ENCODE results near the gene HNRNPA0.

Gene HNRNPA0

GRCh38 chr5:137727623-137728022, 26.5 kb downstream of the HNRNPA0 start:
- no peak for FAIRE-seq
- TF ChIP-seq CTCF (IDR thresholded peaks at IDR 0.05; ENCODE audit: insufficient read depth, missing control alignments): no peak

GRCh38 chr5:137724251-137724650, 29.9 kb downstream of the HNRNPA0 start:
- no peak for FAIRE-seq
- TF ChIP-seq CTCF (IDR thresholded peaks at IDR 0.05; ENCODE audit: insufficient read depth, missing control alignments): no peak
- DNase-seq (ENCODE audit: insufficient read length, low spot score): no peak

More at GRCh38 chr5:137727623-137728022, 26.5 kb downstream of the HNRNPA0 start:
- DNase-seq (ENCODE audit: insufficient read length, low spot score): no peak

DNA sequence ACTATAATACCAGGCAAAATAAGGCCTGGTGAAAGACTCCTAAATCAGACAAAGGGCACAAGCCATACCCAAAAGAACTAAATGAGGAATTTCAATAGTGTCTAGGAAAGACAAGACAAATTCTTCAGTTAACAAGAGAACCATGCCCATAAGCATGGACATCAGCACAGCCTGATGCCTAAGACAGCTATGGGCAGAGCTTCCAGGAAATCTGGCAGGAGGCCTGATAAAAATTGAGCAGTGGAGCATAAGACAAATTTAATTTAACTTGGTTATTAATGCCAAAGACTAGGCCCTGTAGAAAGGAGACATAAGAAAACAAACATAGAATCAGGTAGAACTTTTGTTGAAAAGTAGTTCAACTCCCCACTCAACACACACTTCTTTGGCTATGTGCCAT, 35.6 kb downstream of the HNRNPA0 start:
- TF ChIP-seq CTCF (IDR thresholded peaks at IDR 0.05; ENCODE audit: insufficient read depth, missing control alignments): no peak
- no peak for FAIRE-seq
- DNase-seq (ENCODE audit: insufficient read length, low spot score): no peak

GRCh38 chr5:137716337-137716736, 37.8 kb downstream of the HNRNPA0 start:
- no peak for TF ChIP-seq CTCF (IDR thresholded peaks at IDR 0.05; ENCODE audit: insufficient read depth, missing control alignments)
- FAIRE-seq (no peak), DNase-seq (ENCODE audit: insufficient read length, low spot score) (no peak)

DNA sequence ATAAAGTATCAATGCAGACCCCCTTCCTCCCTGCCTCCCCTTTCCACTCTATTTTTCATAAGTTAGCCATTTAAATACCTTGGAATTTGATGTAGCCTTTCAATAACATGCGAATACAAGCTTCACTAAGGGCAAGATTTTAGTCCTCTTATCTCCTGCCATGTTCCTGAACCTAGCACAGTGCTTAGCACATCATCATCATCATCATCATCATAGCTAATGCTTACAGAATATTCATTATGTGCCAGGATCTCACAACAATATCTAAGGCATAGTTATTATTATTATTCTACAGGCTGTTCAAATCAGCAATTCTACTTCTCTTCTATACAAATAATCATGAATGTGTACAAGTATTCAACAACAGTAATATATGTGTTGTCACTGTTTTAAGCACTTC, 38.7 kb downstream of the HNRNPA0 start:
- no peak for DNase-seq (ENCODE audit: insufficient read length, low spot score)
- FAIRE-seq: no peak
- no peak for TF ChIP-seq CTCF (IDR thresholded peaks at IDR 0.05; ENCODE audit: insufficient read depth, missing control alignments)

- no peak for FAIRE-seq
- no peak for TF ChIP-seq CTCF (IDR thresholded peaks at IDR 0.05; ENCODE audit: insufficient read depth, missing control alignments)
- DNase-seq (ENCODE audit: insufficient read length, low spot score): no peak
Measured at GRCh38 chr5:137714946-137715345, 39.2 kb downstream of the HNRNPA0 start.

DNA sequence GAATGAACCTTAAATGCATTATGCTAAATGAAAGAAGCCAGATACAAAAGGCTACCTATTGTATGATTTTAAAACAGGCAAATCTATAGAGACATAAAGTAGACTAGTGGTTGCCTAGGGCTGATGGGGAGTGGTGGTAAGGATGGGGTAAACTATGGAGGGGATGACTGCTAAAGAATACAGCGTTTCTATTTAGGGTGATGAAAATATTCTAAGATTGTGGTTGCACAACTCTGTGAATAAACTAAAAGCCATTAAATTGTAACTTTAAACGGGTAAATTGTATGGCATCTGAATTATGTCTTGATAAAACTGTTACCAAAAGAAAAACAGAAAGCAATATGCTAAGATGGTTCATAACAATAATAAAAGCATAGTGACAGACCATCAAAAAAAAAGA, 39.7 kb downstream of the HNRNPA0 start:
- FAIRE-seq (no peak), DNase-seq (ENCODE audit: insufficient read length, low spot score) (no peak)
- TF ChIP-seq CTCF (IDR thresholded peaks at IDR 0.05; ENCODE audit: insufficient read depth, missing control alignments): no peak

Data from D721Med (cell line).